ENCODE results near the gene NSUN6. TPM values are rescaled to one million over a fixed set of nuclear protein-coding genes. Genes with fewer than 3 reads are reported as not detected.
"Not testable (repeated sequence)": the region's sequence is repeated elsewhere in the genome, so short reads cannot be mapped to it uniquely, and the experiment has no call there.

NSUN6 gene
- total and polyA plus RNA-seq, 2 donors (not counting 1 experiment from before 2014, with no cell fraction given): 4.2 to 9.4 TPM

GRCh38 chr10:18635995-18636394, 15.4 kb downstream of the NSUN6 start:
- TF ChIP-seq CTCF (conservative IDR thresholded peaks at IDR 0.05 in 1 of 2, IDR thresholded peaks at IDR 0.05 in 1 of 2; ENCODE audit: low read depth in 1 of 2, low read length in 2 of 2) (no peak), EZH2 (IDR thresholded peaks at IDR 0.05; ENCODE audit: low read length, missing control alignments) (no peak)

DNA sequence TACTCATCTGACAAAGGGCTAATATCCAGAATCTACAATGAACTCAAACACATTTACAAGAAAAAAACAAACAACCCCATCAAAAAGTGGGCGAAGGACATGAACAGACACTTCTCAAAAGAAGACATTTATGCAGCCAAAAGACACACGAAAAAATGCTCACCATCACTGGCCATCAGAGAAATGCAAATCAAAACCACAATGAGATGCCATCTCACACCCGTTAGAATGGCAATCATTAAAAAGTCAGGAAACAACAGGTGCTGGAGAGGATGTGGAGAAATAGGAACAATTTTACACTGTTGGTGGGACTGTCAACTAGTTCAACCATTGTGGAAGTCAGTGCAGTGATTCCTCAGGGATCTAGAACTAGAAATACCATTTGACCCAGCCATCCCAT, 18.9 kb downstream of the NSUN6 start:
- not testable (repeated sequence) for H3K27ac ChIP-seq (ENCODE audit: insufficient read depth, low read length); H4K20me1 ChIP-seq (ENCODE audit: control insufficient read depth, extremely low read depth, insufficient read depth, low read length); H3K4me3 ChIP-seq (replicated peaks in 1 of 4; ENCODE audit: control extremely low read depth in 1 of 4, insufficient read depth in 1 of 4, low read depth in 3 of 4, low read length in 4 of 4); H3K9me3 ChIP-seq (ENCODE audit: control insufficient read depth, insufficient read depth, low read depth, low read length); H2AFZ ChIP-seq (ENCODE audit: low read length); H3K4me1 ChIP-seq (ENCODE audit: control insufficient read depth, extremely low read depth, insufficient read depth, low read length); H3K9ac ChIP-seq (ENCODE audit: insufficient read depth, low read length); DNase-seq (ENCODE audit: low read depth in 2 of 2); H3K79me2 ChIP-seq (ENCODE audit: control insufficient read depth, insufficient read depth, low read length); H3K4me2 ChIP-seq (ENCODE audit: extremely low read depth, insufficient read depth, low read length); H3K27me3 ChIP-seq (ENCODE audit: control insufficient read depth, insufficient read depth, low read length); H3K36me3 ChIP-seq (ENCODE audit: control insufficient read depth, insufficient read depth, low read length)

More at GRCh38 chr10:18635995-18636394, 15.4 kb downstream of the NSUN6 start:
- no peaks in the 10 kb centered on the region for H3K79me2 ChIP-seq (ENCODE audit: control insufficient read depth, insufficient read depth, low read length)
- H3K4me2 ChIP-seq (ENCODE audit: extremely low read depth, insufficient read depth, low read length): no peak overlapping the region
- no peak overlapping the region for H3K27ac ChIP-seq (ENCODE audit: insufficient read depth, low read length)
- H3K9me3 ChIP-seq (ENCODE audit: control insufficient read depth, insufficient read depth, low read depth, low read length): no peaks in the 10 kb centered on the region
- H3K4me1 ChIP-seq (ENCODE audit: control insufficient read depth, extremely low read depth, insufficient read depth, low read length): no peaks in the 10 kb centered on the region
- H3K9ac ChIP-seq (ENCODE audit: insufficient read depth, low read length): no peak overlapping the region
- H4K20me1 ChIP-seq (ENCODE audit: control insufficient read depth, extremely low read depth, insufficient read depth, low read length): no peaks in the 10 kb centered on the region
- no peaks in the 10 kb centered on the region for H3K36me3 ChIP-seq (ENCODE audit: control insufficient read depth, insufficient read depth, low read length)
- no peak overlapping the region for H2AFZ ChIP-seq (ENCODE audit: low read length)
- no peak overlapping the region for H3K4me3 ChIP-seq (replicated peaks in 1 of 4; ENCODE audit: control extremely low read depth in 1 of 4, insufficient read depth in 1 of 4, low read depth in 3 of 4, low read length in 4 of 4)
- DNase-seq (ENCODE audit: low read depth in 2 of 2): no peak
- no peaks in the 10 kb centered on the region for H3K27me3 ChIP-seq (ENCODE audit: control insufficient read depth, insufficient read depth, low read length)

DNA sequence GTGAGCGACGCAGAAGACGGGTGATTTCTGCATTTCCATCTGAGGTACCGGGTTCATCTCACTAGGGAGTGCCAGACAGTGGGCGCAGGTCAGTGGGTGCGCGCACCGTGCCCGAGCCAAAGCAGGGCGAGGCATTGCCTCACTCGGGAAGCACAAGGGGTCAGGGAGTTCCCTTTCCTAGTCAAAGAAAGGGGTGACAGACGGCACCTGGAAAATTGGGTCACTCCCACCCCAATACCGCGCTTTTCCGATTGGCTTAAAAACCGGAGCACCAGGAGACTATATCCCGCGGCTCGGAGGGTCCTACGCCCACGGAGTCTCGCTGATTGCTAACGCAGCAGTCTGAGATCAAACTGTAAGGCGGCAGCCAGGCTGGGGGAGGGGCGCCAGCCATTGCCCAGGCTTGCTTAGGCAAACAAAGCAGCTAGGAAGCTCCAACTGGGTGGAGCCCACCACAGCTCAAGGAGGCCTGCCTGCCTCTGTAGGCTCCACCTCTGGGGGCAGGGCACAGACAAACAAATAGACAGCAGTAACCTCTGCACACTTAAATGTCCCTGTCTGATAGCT, 23.9 kb downstream of the NSUN6 start:
- Histone ChIP-seq H3K27ac (ENCODE audit: insufficient read depth, low read length) (peak overlapping the region; percentile 50), H3K4me3 (replicated peaks in 1 of 4; ENCODE audit: control extremely low read depth in 1 of 4, insufficient read depth in 1 of 4, low read depth in 3 of 4, low read length in 4 of 4) (peak overlapping the region; percentile 32 to 65 (median 54)), H3K4me2 (ENCODE audit: extremely low read depth, insufficient read depth, low read length) (peak overlapping the region; percentile 62), H2AFZ (ENCODE audit: low read length) (peak overlapping the region; percentile 73), H3K9ac (ENCODE audit: insufficient read depth, low read length) (peak overlapping the region; percentile 40)
- not testable (repeated sequence) for H3K27me3 ChIP-seq (ENCODE audit: control insufficient read depth, insufficient read depth, low read length); H3K4me1 ChIP-seq (ENCODE audit: control insufficient read depth, extremely low read depth, insufficient read depth, low read length); H3K36me3 ChIP-seq (ENCODE audit: control insufficient read depth, insufficient read depth, low read length); H3K79me2 ChIP-seq (ENCODE audit: control insufficient read depth, insufficient read depth, low read length); H3K9me3 ChIP-seq (ENCODE audit: control insufficient read depth, insufficient read depth, low read depth, low read length); H4K20me1 ChIP-seq (ENCODE audit: control insufficient read depth, extremely low read depth, insufficient read depth, low read length)
- peak; percentile 71 to 76 for DNase-seq (ENCODE audit: low read depth in 2 of 2)

GRCh38 chr10:18625886-18626285, 25.5 kb downstream of the NSUN6 start:
- H2AFZ ChIP-seq (ENCODE audit: low read length): no peak overlapping the region
- H3K4me2 ChIP-seq (ENCODE audit: extremely low read depth, insufficient read depth, low read length): no peak overlapping the region
- H3K36me3 ChIP-seq (ENCODE audit: control insufficient read depth, insufficient read depth, low read length): no peaks in the 10 kb centered on the region
- no peaks in the 10 kb centered on the region for H4K20me1 ChIP-seq (ENCODE audit: control insufficient read depth, extremely low read depth, insufficient read depth, low read length)
- H3K79me2 ChIP-seq (ENCODE audit: control insufficient read depth, insufficient read depth, low read length): no peaks in the 10 kb centered on the region
- H3K4me3 ChIP-seq (replicated peaks in 1 of 4; ENCODE audit: control extremely low read depth in 1 of 4, insufficient read depth in 1 of 4, low read depth in 3 of 4, low read length in 4 of 4): no peak overlapping the region
- no peaks in the 10 kb centered on the region for H3K27me3 ChIP-seq (ENCODE audit: control insufficient read depth, insufficient read depth, low read length)
- no peaks in the 10 kb centered on the region for H3K4me1 ChIP-seq (ENCODE audit: control insufficient read depth, extremely low read depth, insufficient read depth, low read length)
- no peak overlapping the region for H3K9ac ChIP-seq (ENCODE audit: insufficient read depth, low read length)
- TF ChIP-seq EZH2 (IDR thresholded peaks at IDR 0.05; ENCODE audit: low read length, missing control alignments): no peak
- no peak for TF ChIP-seq CTCF (conservative IDR thresholded peaks at IDR 0.05 in 1 of 2, IDR thresholded peaks at IDR 0.05 in 1 of 2; ENCODE audit: low read depth in 1 of 2, low read length in 2 of 2)
- peak in 1 of 2 donors; percentile 39 for DNase-seq (ENCODE audit: low read depth in 2 of 2)
- H3K9me3 ChIP-seq (ENCODE audit: control insufficient read depth, insufficient read depth, low read depth, low read length): no peaks in the 10 kb centered on the region
- no peak overlapping the region for H3K27ac ChIP-seq (ENCODE audit: insufficient read depth, low read length)

DNA sequence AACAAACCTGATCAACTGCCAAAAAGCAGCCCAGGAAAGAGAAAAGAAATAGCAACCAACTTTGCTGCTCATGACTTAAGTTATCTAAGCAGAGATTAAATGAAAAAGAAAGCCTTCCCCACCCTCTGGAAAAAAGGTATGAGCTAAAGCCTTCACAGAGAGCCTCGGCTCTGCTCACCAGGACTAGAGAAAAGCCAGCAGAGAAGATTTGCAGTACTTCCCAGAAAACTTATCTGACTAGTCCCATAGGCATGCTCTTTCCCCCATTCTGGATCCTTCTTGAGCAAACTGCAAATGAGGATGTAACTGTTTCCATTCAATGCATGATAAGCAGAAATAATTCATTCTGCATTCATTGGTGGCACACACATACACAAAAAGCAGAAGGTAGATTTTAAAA, 27.7 kb downstream of the NSUN6 start:
- H3K9me3 ChIP-seq (ENCODE audit: control insufficient read depth, insufficient read depth, low read depth, low read length); H3K4me3 ChIP-seq (replicated peaks in 1 of 4; ENCODE audit: control extremely low read depth in 1 of 4, insufficient read depth in 1 of 4, low read depth in 3 of 4, low read length in 4 of 4); H3K36me3 ChIP-seq (ENCODE audit: control insufficient read depth, insufficient read depth, low read length); H3K27ac ChIP-seq (ENCODE audit: insufficient read depth, low read length); H3K9ac ChIP-seq (ENCODE audit: insufficient read depth, low read length); H2AFZ ChIP-seq (ENCODE audit: low read length); H3K79me2 ChIP-seq (ENCODE audit: control insufficient read depth, insufficient read depth, low read length); H3K4me2 ChIP-seq (ENCODE audit: extremely low read depth, insufficient read depth, low read length); H4K20me1 ChIP-seq (ENCODE audit: control insufficient read depth, extremely low read depth, insufficient read depth, low read length); H3K4me1 ChIP-seq (ENCODE audit: control insufficient read depth, extremely low read depth, insufficient read depth, low read length); H3K27me3 ChIP-seq (ENCODE audit: control insufficient read depth, insufficient read depth, low read length): not testable (repeated sequence)
- peak in 1 of 2 donors; percentile 75 for DNase-seq (ENCODE audit: low read depth in 2 of 2)

All from fibroblast of lung (primary cell).